HG02678 (cell line): ENCODE results near the gene TBC1D9.

Source experiments
- ATAC-seq: cut with Tn5 transposase; IDR thresholded peaks from one replicate; pipeline ENCODE4 v1.9.1; 2021; ENCODE audit warnings: mild to moderate bottlenecking, moderate library complexity; ENCODE audit not compliant: unreplicated experiment

Gene TBC1D9

DNA sequence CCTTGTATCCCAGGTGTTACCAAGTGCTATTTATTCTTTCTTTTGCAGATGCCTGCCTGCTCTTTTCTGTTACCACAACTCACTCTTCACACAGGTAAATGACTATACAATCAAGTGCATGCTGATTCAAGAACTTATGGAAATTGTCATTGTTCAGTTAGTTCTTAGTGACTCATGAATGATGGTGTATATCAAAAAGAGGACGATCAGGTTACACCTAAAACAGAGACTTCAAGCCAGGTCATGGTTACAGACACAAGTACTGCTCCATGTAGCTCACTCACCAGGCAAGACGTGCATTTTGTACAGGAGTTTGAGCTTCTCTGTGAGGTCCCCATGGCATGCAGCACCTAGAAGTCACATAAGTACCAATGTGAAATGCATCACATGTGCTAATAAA, 128.2 kb downstream of the TBC1D9 start:
- no peak for ATAC-seq

DNA sequence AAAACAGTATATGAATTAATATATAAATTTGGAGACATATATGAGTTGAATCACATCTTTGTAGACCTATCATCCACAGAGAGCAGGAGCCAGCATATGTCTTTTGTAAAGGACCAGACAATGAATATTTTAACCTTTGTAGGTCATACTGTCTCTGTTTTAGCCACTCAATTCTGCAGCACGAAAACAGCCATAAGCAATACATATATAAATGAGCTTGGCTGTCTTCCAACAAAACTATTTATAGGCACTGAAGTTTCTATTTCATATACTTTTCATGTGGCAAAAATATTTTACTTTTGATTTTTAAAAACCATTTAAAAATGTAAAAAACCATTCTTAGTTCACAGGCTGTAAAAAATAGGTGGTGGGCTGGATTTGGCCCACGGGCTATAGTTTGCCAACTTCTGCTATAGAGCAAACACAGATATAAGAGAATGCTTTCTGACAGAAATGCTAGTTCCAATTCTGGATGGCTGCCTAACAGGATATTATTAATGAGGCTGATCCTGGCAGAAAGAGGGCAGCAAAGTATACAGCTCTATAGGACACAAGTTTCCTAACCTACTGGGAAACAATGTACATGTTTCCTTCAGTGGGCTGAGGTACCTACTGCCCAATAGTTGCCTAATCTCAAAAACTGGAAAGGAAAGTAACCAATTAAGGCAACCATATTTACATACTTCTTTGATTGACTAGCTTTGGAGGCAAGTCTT, 129.4 kb downstream of the TBC1D9 start:
- no peak for ATAC-seq

DNA sequence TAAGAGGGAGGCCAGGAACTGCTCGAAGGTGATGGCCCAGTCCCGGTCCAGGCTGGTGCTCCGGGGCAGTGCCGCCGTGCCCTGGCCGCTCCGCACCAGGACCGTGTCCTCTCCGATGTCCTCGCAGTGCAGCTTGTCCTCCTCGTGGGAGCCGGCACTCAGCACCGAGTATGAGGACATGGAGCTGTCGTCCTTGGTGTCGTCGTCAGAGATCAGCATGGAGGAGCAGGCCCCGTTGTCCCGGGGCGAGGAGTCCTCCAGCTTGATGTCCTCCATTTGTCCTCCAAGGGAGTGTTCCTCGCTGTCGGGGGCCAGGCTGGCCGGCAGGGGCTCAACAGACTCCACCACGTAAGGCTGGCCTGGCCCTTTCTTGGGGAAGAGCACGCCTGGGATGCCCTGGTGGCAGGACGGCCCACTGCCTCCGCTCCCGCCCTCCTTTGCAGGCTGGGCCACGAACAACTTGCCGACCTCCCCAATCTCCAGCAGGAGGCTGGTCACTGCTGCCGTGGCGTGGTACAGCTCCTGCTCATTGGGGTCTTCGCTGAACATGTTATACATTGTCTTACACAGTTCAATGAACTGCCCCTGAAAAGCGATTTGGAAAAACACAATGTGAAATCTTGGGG, 133.7 kb downstream of the TBC1D9 start:
- ATAC-seq, result no peak

DNA sequence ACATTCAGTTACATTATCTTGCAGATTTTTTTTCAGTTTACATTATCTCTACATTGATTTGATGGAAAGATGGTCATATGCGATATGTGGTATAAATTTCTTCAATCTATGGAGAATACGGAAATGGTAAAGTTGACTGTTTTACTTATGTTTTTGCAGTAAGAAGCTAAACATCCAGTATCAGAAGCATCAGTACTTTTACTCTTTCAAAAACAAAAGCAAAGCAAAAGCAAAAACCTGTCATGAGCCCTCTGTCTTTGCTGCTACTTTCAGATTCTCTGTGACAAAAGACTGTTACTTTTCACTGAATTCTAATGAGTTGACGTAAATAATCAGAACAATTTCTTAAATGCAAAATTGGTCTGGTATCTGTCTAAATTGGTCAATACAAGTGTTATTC, 135.0 kb downstream of the TBC1D9 start:
- no peak for ATAC-seq

DNA sequence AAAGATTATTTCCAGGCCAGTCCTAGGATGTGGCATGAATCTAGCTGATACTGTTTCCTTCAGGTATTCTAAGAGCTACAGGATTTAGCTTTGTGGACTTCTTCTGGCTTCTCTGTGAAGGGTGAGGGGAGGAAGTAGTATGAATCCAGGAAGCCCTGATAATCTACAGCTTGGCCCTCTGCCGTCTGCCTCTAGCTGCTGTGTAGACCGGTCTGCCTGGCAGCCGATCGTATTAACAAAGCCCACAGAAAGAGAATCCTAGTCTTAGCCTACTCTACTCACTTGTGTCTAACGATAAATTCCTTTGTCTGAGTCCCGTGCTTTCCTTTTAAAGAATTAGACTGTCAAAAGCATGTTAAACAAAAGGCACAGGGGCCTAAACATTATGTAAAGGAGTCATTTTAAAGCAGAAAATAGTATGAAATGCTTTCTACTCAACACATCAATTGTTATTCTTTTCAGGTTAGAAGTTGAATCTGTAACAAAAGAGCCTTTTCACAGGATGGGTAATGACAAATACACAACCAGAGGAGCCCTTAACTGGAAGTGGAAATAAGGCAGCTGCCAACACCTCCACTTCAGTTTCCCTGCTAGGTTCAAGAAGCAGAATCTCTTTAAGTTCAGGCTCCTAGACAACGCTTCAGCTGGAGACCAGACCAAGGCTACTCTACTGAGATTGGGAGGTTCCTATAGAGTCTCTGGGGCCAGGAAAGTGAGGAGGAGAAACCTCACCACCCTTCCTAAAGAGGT, 138.5 kb downstream of the TBC1D9 start:
- no peak for ATAC-seq

DNA sequence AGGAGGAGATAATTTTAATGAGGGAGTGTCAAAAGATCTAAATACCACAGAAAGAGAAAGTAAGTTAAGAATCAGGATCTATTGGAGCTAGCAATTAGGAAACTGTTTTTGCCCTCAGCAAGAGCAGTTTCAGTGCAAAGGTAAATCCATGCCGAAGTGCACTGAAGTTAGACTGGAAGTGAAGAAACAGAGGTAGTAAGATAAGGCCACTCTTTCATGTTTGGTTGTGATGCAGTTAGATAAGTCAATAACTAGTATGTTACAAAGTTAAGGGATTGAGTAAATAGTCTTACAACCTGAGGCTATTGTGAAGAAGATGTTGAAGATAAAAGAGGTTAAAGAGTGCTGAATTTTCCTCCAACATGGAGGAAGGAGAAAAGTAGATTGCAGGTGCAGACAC, 140.7 kb downstream of the TBC1D9 start:
- ATAC-seq, result no peak

DNA sequence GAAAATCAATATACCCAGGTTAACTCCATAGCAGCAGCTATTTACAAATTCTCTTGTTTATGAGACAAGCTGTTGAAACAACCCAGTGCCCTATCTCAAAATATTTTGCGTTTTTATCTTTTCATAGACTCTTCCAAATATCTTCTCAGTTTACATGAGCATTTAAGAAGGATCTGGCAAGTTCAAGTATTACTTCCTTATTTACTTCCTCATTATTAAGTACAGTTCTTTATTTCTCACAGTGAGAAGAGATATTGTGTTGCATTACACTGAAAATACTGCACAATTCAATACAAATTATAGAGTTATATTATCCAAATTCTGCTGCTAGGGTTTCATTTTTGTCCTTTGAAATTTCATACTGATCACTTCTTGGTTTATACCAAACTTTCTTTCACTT, 143.8 kb downstream of the TBC1D9 start:
- ATAC-seq, result no peak

DNA sequence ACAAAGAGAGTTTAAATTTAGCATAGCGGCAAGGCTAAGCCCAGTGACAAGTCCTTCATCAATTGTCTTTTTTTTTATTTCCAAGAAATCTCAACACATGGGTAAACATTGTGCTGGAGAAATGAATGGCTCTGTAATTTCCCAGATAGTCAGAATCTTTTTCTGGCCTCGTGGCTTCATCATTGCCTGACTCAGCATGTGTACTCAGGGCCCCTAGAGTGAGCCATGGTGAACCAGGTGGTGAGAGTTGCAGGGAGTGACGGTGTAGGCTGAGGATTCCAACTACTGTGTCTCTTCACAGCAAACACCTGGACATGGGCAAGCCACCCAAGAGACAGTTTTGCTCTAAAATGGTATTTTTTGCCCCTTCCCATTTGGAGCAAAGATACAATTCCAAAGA, 144.3 kb downstream of the TBC1D9 start:
- no peak for ATAC-seq

DNA sequence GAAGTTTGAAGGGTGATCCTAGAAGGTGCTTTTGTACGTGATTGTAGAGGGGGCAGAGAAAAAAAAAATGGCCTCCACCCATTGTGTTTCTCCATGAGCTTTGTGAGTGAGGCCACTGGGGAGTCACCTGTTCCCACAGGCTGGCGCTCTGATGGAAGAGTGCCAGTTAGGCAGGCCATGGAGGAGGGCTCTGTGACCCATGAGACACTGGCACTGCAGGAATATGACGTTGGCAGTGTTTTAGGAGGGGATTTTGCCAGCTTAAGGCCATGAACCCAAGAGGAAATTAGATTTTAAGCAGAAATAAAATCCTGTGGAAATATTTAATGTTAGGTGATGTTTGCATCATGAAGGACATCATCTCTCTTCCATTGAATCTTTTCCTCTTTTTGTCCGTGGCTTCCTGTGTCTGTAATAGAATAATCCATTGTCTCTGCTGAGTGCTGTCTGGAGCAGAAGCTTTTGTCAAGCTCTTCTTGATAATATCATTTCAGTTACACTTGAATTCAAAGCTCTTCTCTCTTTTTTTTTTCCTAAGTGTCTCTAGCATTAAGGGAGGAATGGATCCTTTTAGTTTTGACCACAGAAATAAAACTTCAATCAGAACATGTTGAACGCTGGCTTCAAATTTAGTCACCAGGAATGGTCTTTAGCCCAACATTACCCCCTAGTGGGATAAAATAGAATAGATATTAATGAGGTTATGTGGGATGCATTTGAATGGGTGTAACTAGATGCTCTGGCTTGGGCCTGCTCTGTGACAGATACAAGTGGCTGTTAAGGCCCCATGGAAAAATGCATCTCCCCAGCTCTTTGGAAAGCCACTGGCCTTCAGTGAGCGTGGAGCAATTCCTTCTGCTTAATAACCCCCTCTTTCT, 146.4 kb downstream of the TBC1D9 start:
- peak; percentile 89 for ATAC-seq

DNA sequence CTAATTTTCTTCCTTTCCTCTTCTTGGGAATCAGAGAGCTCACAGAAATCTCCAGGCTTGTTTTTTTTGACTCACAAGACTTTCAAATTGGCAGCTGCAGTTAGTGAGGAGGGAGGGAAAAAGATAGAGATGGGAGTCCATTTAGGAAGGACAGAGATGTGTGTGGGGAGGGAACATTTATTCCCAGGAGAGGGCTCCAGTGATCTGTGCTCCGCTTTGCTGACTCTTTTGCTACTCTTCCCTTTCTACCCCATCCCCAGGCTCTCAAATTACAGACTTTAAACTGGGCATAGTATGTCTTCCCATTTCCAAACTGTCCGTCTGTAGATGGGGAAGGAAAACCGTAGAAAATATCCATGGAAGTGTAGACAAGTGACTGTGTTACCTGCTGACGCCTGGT, 148.3 kb downstream of the TBC1D9 start:
- no peak for ATAC-seq

DNA sequence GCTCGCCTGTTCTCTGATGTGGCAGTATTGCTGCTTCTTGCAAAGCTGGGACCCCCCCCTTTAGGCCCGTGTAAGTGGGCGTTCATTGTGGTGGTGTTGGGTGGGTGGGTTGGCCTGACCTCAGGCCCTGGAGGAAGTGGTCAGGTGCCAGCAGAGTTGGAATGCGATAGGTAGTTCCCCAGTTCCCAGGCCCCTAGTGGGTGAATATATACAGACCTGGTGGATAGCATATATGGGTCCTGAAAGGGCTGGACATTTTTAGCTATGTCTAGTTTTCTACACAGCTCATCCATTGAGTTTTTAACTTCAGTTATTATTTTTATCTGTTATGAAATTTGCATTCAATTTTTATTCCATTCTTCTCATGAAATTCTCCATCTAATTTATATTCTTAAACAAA, 151.6 kb downstream of the TBC1D9 start:
- ATAC-seq, result no peak

DNA sequence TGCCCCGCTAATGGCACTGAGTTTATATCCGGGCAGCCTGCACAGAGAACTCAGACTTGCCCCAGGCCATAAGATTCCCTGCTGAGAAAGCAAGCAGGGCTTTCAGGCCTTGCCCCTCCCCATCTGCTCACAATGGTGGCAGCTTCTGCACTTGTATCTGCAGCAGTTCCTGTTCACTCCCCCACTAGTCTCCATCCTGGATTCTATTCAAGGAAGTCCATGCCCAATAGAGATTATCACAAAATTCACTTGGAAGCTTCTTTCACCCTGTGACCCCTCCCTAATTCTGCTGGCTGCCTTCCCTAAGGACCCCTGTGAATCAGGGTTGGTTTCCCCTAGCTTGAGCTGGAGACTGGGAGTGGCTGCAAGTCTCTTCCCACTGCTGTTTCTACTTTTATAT, 152.9 kb downstream of the TBC1D9 start:
- no peak for ATAC-seq

DNA sequence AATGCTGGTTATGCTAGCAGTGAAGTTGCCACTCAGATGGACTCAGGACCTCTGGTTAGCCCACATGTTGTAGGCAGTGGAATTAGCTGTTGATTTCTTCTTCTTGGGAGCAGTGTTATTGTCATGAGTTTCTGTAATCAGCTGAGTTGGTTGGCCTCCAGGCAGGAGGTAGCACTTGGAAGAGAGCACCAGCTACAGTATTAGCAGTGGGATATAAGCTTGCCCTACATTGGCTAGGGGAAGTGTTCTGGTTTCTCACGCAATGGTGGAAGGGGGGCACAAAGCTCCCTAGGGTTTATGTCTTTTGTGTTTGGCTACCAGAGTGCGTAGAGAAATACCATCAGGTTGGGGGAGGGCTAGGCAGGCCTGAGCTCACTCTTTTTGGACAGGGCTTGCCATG, 153.5 kb downstream of the TBC1D9 start:
- no peak for ATAC-seq

DNA sequence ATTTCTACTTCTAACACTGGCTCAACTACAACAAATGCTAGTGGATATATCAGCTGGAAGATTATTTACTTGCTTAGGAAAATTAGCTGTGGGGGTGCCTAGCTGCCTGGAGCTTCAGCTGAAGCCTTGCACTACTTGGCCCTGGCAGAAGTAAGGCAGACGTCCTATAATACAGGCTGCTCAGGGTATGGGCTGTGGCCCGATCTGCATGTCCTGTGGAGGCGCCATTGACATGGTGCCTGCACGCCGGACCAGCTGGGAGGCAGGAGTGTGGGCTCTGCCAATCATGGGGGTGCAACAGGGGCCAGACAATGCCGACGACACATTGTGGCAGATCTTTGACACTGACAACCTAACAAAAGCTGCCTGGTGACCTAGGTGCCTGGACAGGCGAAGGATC, 155.8 kb downstream of the TBC1D9 start:
- ATAC-seq, result no peak

DNA sequence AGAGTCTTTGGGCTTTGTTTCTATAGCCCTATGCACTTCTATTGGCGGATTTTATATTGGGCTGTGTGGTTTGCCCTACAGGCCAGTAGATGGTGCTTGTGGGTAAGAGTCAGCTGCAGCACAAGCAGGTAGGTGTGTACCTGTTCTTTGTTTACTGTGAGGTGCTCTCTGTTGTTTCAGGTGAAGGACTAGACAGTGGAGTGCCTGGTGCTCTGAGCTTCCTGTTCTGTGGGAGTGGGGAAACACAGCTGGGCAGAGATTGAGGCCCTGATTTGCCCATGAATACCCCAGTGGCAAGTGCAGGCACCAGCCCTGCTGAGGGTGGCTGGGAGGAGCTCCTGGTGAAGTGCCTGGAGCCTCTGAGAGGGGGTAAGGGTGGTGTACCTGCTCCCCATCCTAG, 161.1 kb downstream of the TBC1D9 start:
- peak; percentile 74 for ATAC-seq

DNA sequence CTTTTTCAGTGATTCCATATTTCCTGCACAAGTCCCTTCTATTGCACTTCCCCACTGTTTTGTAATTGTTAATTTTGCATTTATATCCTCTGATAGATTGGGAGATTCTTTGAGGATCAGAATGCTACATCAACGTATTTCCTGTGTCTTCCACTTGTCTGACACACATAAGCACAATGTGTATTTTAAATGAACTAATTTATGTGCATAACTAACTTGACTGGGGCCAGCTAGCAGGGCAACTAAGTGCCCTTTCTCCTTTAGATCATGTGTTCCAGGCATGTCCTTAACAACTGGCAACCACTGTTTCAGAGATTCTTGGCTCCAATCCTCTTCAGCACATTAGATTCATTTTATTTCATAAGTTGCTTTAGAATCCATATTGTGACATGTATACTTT, 171.7 kb downstream of the TBC1D9 start:
- ATAC-seq, result no peak

DNA sequence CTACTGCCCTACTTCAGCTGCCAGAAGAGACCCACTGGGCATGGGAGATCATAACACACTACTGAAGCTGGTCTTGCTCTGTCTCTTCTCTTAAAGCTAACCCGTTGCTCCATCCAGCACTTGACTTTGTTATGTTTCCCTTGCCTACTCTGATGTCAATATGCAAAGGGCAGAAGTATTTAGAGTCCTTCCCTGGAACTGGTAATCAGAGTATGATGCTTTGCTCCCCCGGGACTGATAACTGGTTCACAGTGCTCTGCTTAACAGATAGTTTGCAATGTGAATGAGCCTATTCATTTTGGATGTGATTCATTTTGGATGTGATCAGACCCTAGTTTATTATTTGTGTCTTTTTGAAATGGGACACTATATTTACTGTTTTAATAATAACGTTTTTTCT, 175.1 kb downstream of the TBC1D9 start:
- no peak for ATAC-seq

DNA sequence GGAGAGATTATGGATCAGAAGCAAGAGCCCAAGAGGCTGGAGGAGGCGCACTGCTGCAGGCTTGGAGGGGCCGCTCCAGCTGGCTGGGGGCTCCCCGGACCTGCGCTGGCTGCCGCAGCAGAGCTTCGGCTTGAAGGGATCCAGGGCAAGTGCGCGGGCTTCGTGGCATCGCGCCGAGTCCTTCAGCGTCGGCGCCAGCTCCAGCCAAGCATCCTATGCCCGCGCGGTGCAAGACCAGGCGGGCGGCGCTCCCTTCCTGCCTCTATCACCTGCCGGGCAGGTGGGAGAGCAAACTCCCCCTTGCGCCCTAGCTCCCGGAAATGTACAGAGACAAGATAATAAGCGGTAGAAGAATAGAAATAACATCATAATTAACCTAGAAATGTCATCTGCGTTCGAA, 176.9 kb downstream of the TBC1D9 start:
- ATAC-seq, result no peak

DNA sequence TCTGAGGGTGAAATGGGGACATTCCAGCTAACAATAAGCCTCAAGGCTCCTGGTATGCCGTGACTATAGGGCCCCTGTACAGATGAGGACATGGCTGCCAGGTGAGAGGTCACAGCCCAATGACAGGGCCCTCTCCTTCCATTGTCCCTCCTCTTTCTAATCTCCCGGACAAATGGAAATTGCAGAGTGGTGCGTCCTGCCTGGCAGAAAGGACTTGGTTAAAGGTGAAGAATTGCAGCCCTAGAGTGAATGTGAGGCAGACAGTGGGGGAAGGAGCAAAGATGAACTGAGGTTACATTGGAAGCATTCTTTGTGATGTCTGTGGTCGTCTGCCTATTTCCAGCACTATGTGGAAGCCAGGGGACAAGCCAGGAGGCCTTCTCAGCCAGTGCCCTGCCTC, 180.7 kb downstream of the TBC1D9 start:
- no peak for ATAC-seq

DNA sequence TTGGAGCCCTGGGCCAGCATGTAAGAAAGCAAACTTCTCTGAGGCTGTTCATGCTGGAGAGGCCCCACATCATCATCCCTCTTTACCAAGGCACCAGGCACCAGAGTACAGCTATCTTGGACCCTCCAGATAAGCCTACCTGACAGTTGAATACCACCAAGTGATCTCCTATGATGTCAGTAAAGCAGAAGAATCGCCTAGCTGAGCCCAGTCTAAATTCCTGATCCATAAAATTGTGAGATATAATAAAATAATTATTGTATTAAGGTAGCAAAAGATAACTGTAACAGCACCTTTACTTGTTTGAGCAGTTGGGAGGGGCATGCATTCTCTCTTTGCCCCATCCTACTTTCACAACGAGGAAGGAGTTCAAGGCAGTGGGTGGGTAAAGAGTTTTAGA, 184.6 kb downstream of the TBC1D9 start:
- ATAC-seq, result no peak
